GM12878 (cell line): ENCODE measurements around the gene MORN2. TPM values are rescaled to one million over a fixed set of nuclear protein-coding genes. Genes with fewer than 3 reads are reported as not detected.

Experiments
- ATAC-seq: fragments of 200-7000 bp; cut with Tn5 transposase; 3 replicates; pipeline ENCODE4 v1.9.1; 2020; ENCODE audit warnings: mild to moderate bottlenecking, moderate library complexity
- BruUV-seq: library from RNA; stranded (reverse); fragments of 400-500 nt; replicated peaks from 2 replicates; lab custom pipeline; 2021; lab: Mats Ljungman, UMichigan
- CTCF ChIA-PET: fragments of 300-600 bp; sonication (Branson Sonifier 250); formaldehyde crosslinking; extraction: SDS; loops from one replicate; lab custom pipeline; 2021; ENCODE audit warnings: inconsistent platforms; lab: Yijun Ruan, JAX
- POLR2A ChIA-PET: fragments of 350-600 bp; formaldehyde crosslinking; extraction: SDS; loops from one replicate; lab custom pipeline; 2021; ENCODE audit warnings: inconsistent platforms; lab: Charles Lee
- RAD21 ChIA-PET: fragments of 300-600 bp; sonication (Branson Sonifier 250); formaldehyde crosslinking; loops from one replicate; lab custom pipeline; 2023; ENCODE audit warnings: antibody characterized with exemption; ENCODE audit not compliant: unreplicated experiment; lab: Charles Lee
- SMC1A ChIA-PET: fragments of 300-600 bp; sonication (Branson Sonifier 250); formaldehyde crosslinking; loops from one replicate; lab custom pipeline; 2023; ENCODE audit not compliant: unreplicated experiment, uncharacterized antibody; lab: Charles Lee
- DNase-seq: peaks from one replicate; pipeline ENCODE4 v3.0.0-alpha.2; 2011; ENCODE audit warnings: low read depth, low spot score
- FAIRE-seq: peaks from 3 replicates; lab custom pipeline; 2011; peaks lifted over from hg19 to GRCh38; lab: Jason Lieb, UNC
- H2AFZ ChIP-seq: 2 replicates; pipeline ENCODE4 v1.6.0; 2011; ENCODE audit warnings: low read depth, low read length, control low read depth; ENCODE audit not compliant: control insufficient read depth
- H3K27ac ChIP-seq: 2 replicates; pipeline ENCODE4 v1.5.1; 2011; ENCODE audit warnings: control low read depth; ENCODE audit not compliant: control insufficient read depth, insufficient read depth
- H3K27me3 ChIP-seq, 2 experiments: replicated peaks in 1 of 2; 2 replicates each; pipeline versions ENCODE4 v1.6.0 to v1.6.1; 2011; ENCODE audit warnings: low read length in 1 of 2; ENCODE audit not compliant: control insufficient read depth in 2 of 2, insufficient read depth in 2 of 2
- H3K36me3 ChIP-seq, 2 experiments: 2 replicates each; pipeline ENCODE4 v1.5.1; 2011; ENCODE audit warnings: low read length in 1 of 2; ENCODE audit not compliant: control insufficient read depth in 2 of 2, insufficient read depth in 2 of 2
- H3K4me1 ChIP-seq: 2 replicates; pipeline ENCODE4 v1.6.1; 2011; ENCODE audit warnings: mild to moderate bottlenecking, low read length, moderate library complexity, mixed read lengths; ENCODE audit not compliant: control insufficient read depth, insufficient read depth
- H3K4me2 ChIP-seq: 2 replicates; pipeline ENCODE4 v1.6.0; 2011; ENCODE audit warnings: control low read depth; ENCODE audit not compliant: control insufficient read depth, insufficient read depth
- H3K4me3 ChIP-seq: fragments of 200-600 bp; sonication (generic); 2 replicates; pipeline ENCODE4 v1.5.1; 2016
- H3K79me2 ChIP-seq: 2 replicates; pipeline ENCODE4 v1.6.0; 2011; ENCODE audit warnings: low read length; ENCODE audit not compliant: control insufficient read depth, insufficient read depth
- H3K9ac ChIP-seq: 2 replicates; pipeline ENCODE4 v1.8.0; 2011; ENCODE audit warnings: low read length, control low read depth, mixed read lengths; ENCODE audit not compliant: control insufficient read depth, insufficient read depth
- H3K9me3 ChIP-seq: replicated peaks from 3 replicates; pipeline ENCODE4 v1.5.1; 2011; ENCODE audit warnings: mild to moderate bottlenecking, low read length; ENCODE audit not compliant: control insufficient read depth, insufficient read depth
- H4K20me1 ChIP-seq: 2 replicates; pipeline ENCODE4 v1.6.0; 2011; ENCODE audit not compliant: control insufficient read depth, insufficient read depth
- ATF7 ChIP-seq: fragments of 450-650 bp; IDR thresholded peaks from 2 replicates; pipeline ENCODE4 v1.6.1; 2016; ENCODE audit warnings: low read depth, mild to moderate bottlenecking
- BRCA1 ChIP-seq: IDR thresholded peaks from 2 replicates; pipeline ENCODE4 v1.6.1; 2011; ENCODE audit warnings: low read depth, low read length, improper control_type of control experiment
- CBX5 ChIP-seq: sonication (generic); IDR thresholded peaks from 2 replicates; pipeline ENCODE4 v1.6.1; 2016; ENCODE audit warnings: low read depth, moderate library complexity, mild to moderate bottlenecking, inconsistent platforms
- E2F8 ChIP-seq: fragments of 450-650 bp; IDR thresholded peaks from 2 replicates; pipeline ENCODE4 v1.6.1; 2018; ENCODE audit warnings: mild to moderate bottlenecking, low read depth, moderate library complexity; ENCODE audit not compliant: partially characterized antibody
- GABPA ChIP-seq: IDR thresholded peaks from 2 replicates; pipeline ENCODE4 v1.6.1; 2014; ENCODE audit warnings: antibody characterized with exemption, low read depth, mild to moderate bottlenecking, inconsistent platforms
- IRF4 ChIP-seq: IDR thresholded peaks from 2 replicates; pipeline ENCODE4 v1.6.1; 2011; ENCODE audit warnings: low read depth, low read length
- KDM1A ChIP-seq: fragments of 200-600 bp; sonication (generic); IDR thresholded peaks from 2 replicates; pipeline ENCODE4 v1.6.1; 2016; ENCODE audit warnings: borderline replicate concordance
- MXI1 ChIP-seq: fragments of 150-350 bp; IDR thresholded peaks from 2 replicates; pipeline ENCODE4 v1.6.1; 2011; ENCODE audit warnings: low read depth, mild to moderate bottlenecking, inconsistent platforms, low read length, improper control_type of control experiment
- NFIC ChIP-seq: IDR thresholded peaks from 2 replicates; pipeline ENCODE4 v1.6.1; 2012; ENCODE audit warnings: low read depth, mild to moderate bottlenecking, inconsistent platforms, low read length, moderate library complexity
- ZNF207 ChIP-seq: fragments of 450-650 bp; IDR thresholded peaks from 2 replicates; pipeline ENCODE4 v1.6.1; 2014; ENCODE audit warnings: antibody characterized with exemption, mild to moderate bottlenecking, borderline replicate concordance
- ZNF274 ChIP-seq: IDR thresholded peaks from one replicate; pipeline ENCODE4 v1.8.0; 2011; ENCODE audit not compliant: insufficient read length, insufficient read depth
- WGBS: methylation state at CpG from one replicate; pipeline ENCODE4 v1.1.6; 2016; ENCODE audit warnings: low lambda C conversion rate; ENCODE audit not compliant: insufficient replicate concordance, insufficient coverage; ENCODE audit errors: missing lambda C conversion rate; 5-methylcytosine and 5-hydroxymethylcytosine counted together
- in situ Hi-C: fragments of 300-500 bp; cut with MboI; formaldehyde crosslinking; loops from 9 replicates; pipeline ENCODE4 v1.14.3; 2018; ENCODE audit warnings: mixed read lengths
- intact Hi-C: fragments of 100-400 bp; cut with micrococcal nuclease; formaldehyde crosslinking; loops from one replicate; pipeline ENCODE4 v1.14.2; 2022; ENCODE audit not compliant: unreplicated experiment
- polyA plus RNA-seq, 11 experiments: library from polyadenylated mRNA; depleted of rRNA in 4 of 11; unstranded in 6 of 11; stranded (reverse) in 5 of 11; fragments of >200 nt; fragmentation: Nextera tagmentation in 4 of 11; fragmentation: Illumina TruSeq in 1 of 11; extraction: Ambion mirVana in 4 of 11; extraction: Trizol in 1 of 11; gene quantifications; 1 replicate in 1 of 11; 2 replicates in 10 of 11; pipeline versions ENCODE4 v1.2.1 to v1.2.3, GENCODE V29; 2011 to 2016; ENCODE audit warnings: inconsistent platforms in 2 of 11, missing spikeins in 2 of 11, low read depth in 1 of 11
- total RNA-seq, 4 experiments: library from RNA; depleted of rRNA in 3 of 4; stranded (reverse); fragments of >200 nt in 3 of 4; fragmentation: Illumina TruSeq in 1 of 4; extraction: Trizol in 1 of 4; gene quantifications; 2 replicates each; pipeline versions ENCODE4 v1.2.1 to v1.2.3, GENCODE V29; 2013 to 2021
- TF ChIP-seq, protein P1 (sequence below): fragments of 450-650 bp; formaldehyde crosslinking; IDR thresholded peaks from 2 replicates; pipeline ENCODE4 v1.5.0; 2022; ENCODE audit warnings: mild to moderate bottlenecking, missing genetic modification characterization

Gene MORN2
- total and polyA plus RNA-seq, 10 of the 15 experiments (the other 5 are each of a cell fraction or from before 2014, with no cell fraction given), result 2.3 to 26.9 (median 8.0) TPM

GRCh38 chr2:38873763-38874162 lies 2.0 kb upstream of the MORN2 start:
- ATAC-seq (no peak), DNase-seq (no peak), FAIRE-seq (no peak)
- Histone ChIP-seq H3K4me1 (no peaks in the 10 kb centered on the region), H2AFZ (no peak overlapping the region), H3K9me3 (peaks cover 1% of the 10 kb centered on the region; the same call in 2 of the 3 replicates), H3K27me3 (no peaks in the 10 kb centered on the region), H4K20me1 (no peaks in the 10 kb centered on the region), H3K4me2 (no peak overlapping the region), H3K36me3 (no peaks in the 10 kb centered on the region), H3K4me3 (no peak overlapping the region), H3K79me2 (peaks cover 7% of the 10 kb centered on the region), H3K27ac (no peak overlapping the region), H3K9ac (no peak overlapping the region)
- CTCF ChIA-PET, result interaction anchor here (0.6 kb wide), 1 partner anchor 308 kb away, joined by 3 read pairs; no protein-coding TSS in a partner anchor
- POLR2A ChIA-PET, result interaction anchor here (0.7 kb wide), 1 partner anchor 25 kb away, joined by 3 read pairs; no protein-coding TSS in a partner anchor
- in situ Hi-C loops (no loop called here), intact Hi-C loops (no loop called here)
- TSS peak; percentile 33 for BruUV-seq
- TF ChIP-seq GABPA (no peak), NFIC (no peak), BRCA1 (no peak), ZNF207 (no peak), MXI1 (no peak), ATF7 (no peak), KDM1A (no peak), ZNF274 (no peak), CBX5 (no peak), IRF4 (no peak), E2F8 (no peak)
- TF ChIP-seq, protein P1, sequence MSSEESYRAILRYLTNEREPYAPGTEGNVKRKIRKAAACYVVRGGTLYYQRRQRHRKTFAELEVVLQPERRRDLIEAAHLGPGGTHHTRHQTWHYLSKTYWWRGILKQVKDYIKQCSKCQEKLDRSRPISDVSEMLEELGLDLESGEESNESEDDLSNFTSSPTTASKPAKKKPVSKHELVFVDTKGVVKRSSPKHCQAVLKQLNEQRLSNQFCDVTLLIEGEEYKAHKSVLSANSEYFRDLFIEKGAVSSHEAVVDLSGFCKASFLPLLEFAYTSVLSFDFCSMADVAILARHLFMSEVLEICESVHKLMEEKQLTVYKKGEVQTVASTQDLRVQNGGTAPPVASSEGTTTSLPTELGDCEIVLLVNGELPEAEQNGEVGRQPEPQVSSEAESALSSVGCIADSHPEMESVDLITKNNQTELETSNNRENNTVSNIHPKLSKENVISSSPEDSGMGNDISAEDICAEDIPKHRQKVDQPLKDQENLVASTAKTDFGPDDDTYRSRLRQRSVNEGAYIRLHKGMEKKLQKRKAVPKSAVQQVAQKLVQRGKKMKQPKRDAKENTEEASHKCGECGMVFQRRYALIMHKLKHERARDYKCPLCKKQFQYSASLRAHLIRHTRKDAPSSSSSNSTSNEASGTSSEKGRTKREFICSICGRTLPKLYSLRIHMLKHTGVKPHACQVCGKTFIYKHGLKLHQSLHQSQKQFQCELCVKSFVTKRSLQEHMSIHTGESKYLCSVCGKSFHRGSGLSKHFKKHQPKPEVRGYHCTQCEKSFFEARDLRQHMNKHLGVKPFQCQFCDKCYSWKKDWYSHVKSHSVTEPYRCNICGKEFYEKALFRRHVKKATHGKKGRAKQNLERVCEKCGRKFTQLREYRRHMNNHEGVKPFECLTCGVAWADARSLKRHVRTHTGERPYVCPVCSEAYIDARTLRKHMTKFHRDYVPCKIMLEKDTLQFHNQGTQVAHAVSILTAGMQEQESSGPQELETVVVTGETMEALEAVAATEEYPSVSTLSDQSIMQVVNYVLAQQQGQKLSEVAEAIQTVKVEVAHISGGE (CRISPR knock-in tag), result no peak
- SMC1A ChIA-PET, result no interaction called here
- WGBS, result 80% methylated on average over 5 of the region's 5 CpGs
- RAD21 ChIA-PET, result no interaction called here
